WTC11 (cell line): ENCODE data around the gene ZNF579.

Experiments
- CBFB ChIP-seq: sonication (generic); formaldehyde crosslinking; IDR thresholded peaks from 2 replicates; pipeline ENCODE4 v1.8.1; 2022; ENCODE audit warnings: mild to moderate bottlenecking, low read depth, missing genetic modification reagents
- CREB1 ChIP-seq: sonication (generic); formaldehyde crosslinking; IDR thresholded peaks from 2 replicates; pipeline ENCODE4 v1.8.0; 2023; ENCODE audit warnings: mild to moderate bottlenecking, missing genetic modification reagents
- CREM ChIP-seq: sonication (generic); formaldehyde crosslinking; IDR thresholded peaks from 2 replicates; pipeline ENCODE4 v1.8.1; 2022; ENCODE audit warnings: mild to moderate bottlenecking, missing genetic modification reagents, moderate library complexity
- NFATC4 ChIP-seq: fragments of 250-450 bp; sonication (Bioruptor Pico); IDR thresholded peaks from 2 replicates; pipeline ENCODE4 v1.9.0; 2021; ENCODE audit warnings: mild to moderate bottlenecking
- NFYB ChIP-seq: sonication (generic); formaldehyde crosslinking; conservative IDR thresholded peaks from 2 replicates; pipeline ENCODE4 v1.8.0; 2022; ENCODE audit warnings: low read depth, missing genetic modification reagents
- SMAD3 ChIP-seq: sonication (generic); formaldehyde crosslinking; IDR thresholded peaks from 2 replicates; pipeline ENCODE4 v1.8.0; 2022; ENCODE audit warnings: missing genetic modification reagents, mild to moderate bottlenecking, borderline replicate concordance
- TCF7 ChIP-seq: sonication (generic); formaldehyde crosslinking; IDR thresholded peaks from 2 replicates; pipeline ENCODE4 v1.8.0; 2022; ENCODE audit warnings: mild to moderate bottlenecking, low read depth, missing genetic modification reagents, moderate library complexity
- ZNF263 ChIP-seq: sonication (generic); formaldehyde crosslinking; IDR thresholded peaks from 2 replicates; pipeline ENCODE4 v1.8.1; 2022; ENCODE audit warnings: low read depth, mild to moderate bottlenecking, moderate library complexity, missing genetic modification reagents
- ZNF396 ChIP-seq: fragments of 250-450 bp; sonication (Bioruptor Pico); IDR thresholded peaks from 2 replicates; pipeline ENCODE4 v1.8.0; 2021; ENCODE audit warnings: mild to moderate bottlenecking, moderate library complexity, borderline replicate concordance
- TF ChIP-seq, protein P1 (sequence below): fragments of 200-600 bp; IDR thresholded peaks from 2 replicates; pipeline ENCODE4 v1.8.0; 2022; ENCODE audit warnings: antibody characterized with exemption
- TF ChIP-seq, protein P2 (sequence below): sonication (generic); formaldehyde crosslinking; IDR thresholded peaks from 2 replicates; pipeline ENCODE4 v1.8.1; 2023; ENCODE audit warnings: mild to moderate bottlenecking, missing genetic modification reagents
- TF ChIP-seq, protein P3 (sequence below): sonication (generic); formaldehyde crosslinking; IDR thresholded peaks from 2 replicates; pipeline ENCODE4 v1.8.0; 2022; ENCODE audit warnings: mild to moderate bottlenecking, missing genetic modification reagents
- TF ChIP-seq, protein P4 (sequence below): sonication (generic); formaldehyde crosslinking; IDR thresholded peaks from 2 replicates; pipeline ENCODE4 v1.8.0; 2022; ENCODE audit warnings: mild to moderate bottlenecking, missing genetic modification reagents
- TF ChIP-seq, protein P5 (sequence below): sonication (generic); formaldehyde crosslinking; IDR thresholded peaks from 2 replicates; pipeline ENCODE4 v1.8.1; 2023; ENCODE audit warnings: mild to moderate bottlenecking, missing genetic modification reagents, moderate library complexity

DNA sequence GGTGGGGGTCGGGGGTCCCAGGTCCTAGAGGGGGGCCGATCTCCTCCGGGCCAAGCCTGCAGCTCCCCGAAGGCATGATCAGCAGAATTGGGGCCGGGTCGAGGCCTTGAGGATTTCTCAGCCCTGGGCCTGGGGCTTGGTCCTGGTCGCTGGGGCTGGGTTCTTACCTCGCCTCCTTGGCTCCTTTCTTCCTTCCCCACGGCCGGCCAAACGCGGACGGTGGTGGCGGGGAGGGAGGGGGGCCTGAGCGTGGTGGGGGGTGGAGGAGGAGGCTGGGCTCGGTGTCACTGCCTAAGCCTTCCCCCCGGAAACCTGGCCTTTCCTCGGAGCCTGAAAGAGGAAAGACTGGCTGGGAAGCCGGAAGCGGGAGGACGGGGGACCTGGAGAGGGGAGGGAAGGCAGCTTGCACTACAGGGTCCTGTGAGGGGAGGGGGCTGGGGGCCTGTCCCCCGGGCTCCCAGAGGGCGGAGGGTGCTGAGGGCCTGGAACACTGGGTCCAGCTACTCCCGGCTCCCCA, at the start of gene ZNF579:
- TF ChIP-seq NFYB (CRISPR knock-in tag): no peak
- TF ChIP-seq NFATC4 (CRISPR knock-in tag): no peak
- TF ChIP-seq, protein P1, sequence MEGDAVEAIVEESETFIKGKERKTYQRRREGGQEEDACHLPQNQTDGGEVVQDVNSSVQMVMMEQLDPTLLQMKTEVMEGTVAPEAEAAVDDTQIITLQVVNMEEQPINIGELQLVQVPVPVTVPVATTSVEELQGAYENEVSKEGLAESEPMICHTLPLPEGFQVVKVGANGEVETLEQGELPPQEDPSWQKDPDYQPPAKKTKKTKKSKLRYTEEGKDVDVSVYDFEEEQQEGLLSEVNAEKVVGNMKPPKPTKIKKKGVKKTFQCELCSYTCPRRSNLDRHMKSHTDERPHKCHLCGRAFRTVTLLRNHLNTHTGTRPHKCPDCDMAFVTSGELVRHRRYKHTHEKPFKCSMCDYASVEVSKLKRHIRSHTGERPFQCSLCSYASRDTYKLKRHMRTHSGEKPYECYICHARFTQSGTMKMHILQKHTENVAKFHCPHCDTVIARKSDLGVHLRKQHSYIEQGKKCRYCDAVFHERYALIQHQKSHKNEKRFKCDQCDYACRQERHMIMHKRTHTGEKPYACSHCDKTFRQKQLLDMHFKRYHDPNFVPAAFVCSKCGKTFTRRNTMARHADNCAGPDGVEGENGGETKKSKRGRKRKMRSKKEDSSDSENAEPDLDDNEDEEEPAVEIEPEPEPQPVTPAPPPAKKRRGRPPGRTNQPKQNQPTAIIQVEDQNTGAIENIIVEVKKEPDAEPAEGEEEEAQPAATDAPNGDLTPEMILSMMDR: no peak
- no peak for TF ChIP-seq SMAD3
- TF ChIP-seq, protein P2, sequence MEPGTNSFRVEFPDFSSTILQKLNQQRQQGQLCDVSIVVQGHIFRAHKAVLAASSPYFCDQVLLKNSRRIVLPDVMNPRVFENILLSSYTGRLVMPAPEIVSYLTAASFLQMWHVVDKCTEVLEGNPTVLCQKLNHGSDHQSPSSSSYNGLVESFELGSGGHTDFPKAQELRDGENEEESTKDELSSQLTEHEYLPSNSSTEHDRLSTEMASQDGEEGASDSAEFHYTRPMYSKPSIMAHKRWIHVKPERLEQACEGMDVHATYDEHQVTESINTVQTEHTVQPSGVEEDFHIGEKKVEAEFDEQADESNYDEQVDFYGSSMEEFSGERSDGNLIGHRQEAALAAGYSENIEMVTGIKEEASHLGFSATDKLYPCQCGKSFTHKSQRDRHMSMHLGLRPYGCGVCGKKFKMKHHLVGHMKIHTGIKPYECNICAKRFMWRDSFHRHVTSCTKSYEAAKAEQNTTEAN (CRISPR knock-in tag): no peak
- TF ChIP-seq ZNF396: no peak
- no peak; the same call in 1 of the 2 replicates for TF ChIP-seq CREM (CRISPR knock-in tag)
- TF ChIP-seq ZNF263: no peak
- TF ChIP-seq, protein P3, sequence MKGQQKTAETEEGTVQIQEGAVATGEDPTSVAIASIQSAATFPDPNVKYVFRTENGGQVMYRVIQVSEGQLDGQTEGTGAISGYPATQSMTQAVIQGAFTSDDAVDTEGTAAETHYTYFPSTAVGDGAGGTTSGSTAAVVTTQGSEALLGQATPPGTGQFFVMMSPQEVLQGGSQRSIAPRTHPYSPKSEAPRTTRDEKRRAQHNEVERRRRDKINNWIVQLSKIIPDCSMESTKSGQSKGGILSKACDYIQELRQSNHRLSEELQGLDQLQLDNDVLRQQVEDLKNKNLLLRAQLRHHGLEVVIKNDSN: no peak
- no peak for TF ChIP-seq CREB1 (CRISPR knock-in tag)
- TF ChIP-seq CBFB (CRISPR knock-in tag): no peak
- TF ChIP-seq TCF7 (CRISPR knock-in tag): no peak
- TF ChIP-seq, protein P4, sequence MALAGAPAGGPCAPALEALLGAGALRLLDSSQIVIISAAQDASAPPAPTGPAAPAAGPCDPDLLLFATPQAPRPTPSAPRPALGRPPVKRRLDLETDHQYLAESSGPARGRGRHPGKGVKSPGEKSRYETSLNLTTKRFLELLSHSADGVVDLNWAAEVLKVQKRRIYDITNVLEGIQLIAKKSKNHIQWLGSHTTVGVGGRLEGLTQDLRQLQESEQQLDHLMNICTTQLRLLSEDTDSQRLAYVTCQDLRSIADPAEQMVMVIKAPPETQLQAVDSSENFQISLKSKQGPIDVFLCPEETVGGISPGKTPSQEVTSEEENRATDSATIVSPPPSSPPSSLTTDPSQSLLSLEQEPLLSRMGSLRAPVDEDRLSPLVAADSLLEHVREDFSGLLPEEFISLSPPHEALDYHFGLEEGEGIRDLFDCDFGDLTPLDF (CRISPR knock-in tag): no peak
- TF ChIP-seq, protein P5, sequence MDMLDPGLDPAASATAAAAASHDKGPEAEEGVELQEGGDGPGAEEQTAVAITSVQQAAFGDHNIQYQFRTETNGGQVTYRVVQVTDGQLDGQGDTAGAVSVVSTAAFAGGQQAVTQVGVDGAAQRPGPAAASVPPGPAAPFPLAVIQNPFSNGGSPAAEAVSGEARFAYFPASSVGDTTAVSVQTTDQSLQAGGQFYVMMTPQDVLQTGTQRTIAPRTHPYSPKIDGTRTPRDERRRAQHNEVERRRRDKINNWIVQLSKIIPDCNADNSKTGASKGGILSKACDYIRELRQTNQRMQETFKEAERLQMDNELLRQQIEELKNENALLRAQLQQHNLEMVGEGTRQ (CRISPR knock-in tag): no peak
